Activated CD4-positive, alpha-beta T cell treated with anti-CD3 and anti-CD28 coated beads, Interleukin-2, amount 50 U/mL, for 4 hours (primary cell): ENCODE measurements around the gene RPL11.
"Not testable (repeated sequence)": the region's sequence is repeated elsewhere in the genome, so short reads cannot be mapped to it uniquely, and the experiment has no call there.

Source experiments
- DNase-seq, 2 experiments: peaks; one replicate each; pipeline ENCODE4 v3.0.0-alpha.2; 2020

The RPL11 gene

GRCh38 chr1:23687680-23688079 is 3.9 kb upstream of the RPL11 start:
- DNase-seq: not testable (repeated sequence)

GRCh38 chr1:23688281-23688680 is 3.3 kb upstream of the RPL11 start:
- DNase-seq: not testable (repeated sequence)

- no peak for DNase-seq
Measured at GRCh38 chr1:23692308-23692871, 784 bp downstream of the RPL11 start.

- no peak for DNase-seq
Measured at GRCh38 chr1:23693599-23693998, 2.0 kb downstream of the RPL11 start.

- no peak for DNase-seq
Measured at GRCh38 chr1:23694371-23694770, 2.8 kb downstream of the RPL11 start.

GRCh38 chr1:23695667-23696066 is 4.1 kb downstream of the RPL11 start:
- DNase-seq: no peak

- no peak for DNase-seq
Measured at GRCh38 chr1:23696335-23696989, 4.9 kb downstream of the RPL11 start.

GRCh38 chr1:23698466-23698865 is 6.9 kb downstream of the RPL11 start:
- DNase-seq: no peak

GRCh38 chr1:23699280-23700179 is 7.9 kb downstream of the RPL11 start:
- no peak for DNase-seq

- no peak for DNase-seq
Measured at GRCh38 chr1:23701310-23701709, 9.7 kb downstream of the RPL11 start.

GRCh38 chr1:23701996-23702395 is 10.4 kb downstream of the RPL11 start:
- no peak for DNase-seq

GRCh38 chr1:23704834-23705495 is 13.4 kb downstream of the RPL11 start:
- no peak for DNase-seq

- DNase-seq: no peak
Measured at GRCh38 chr1:23709229-23709628, 17.6 kb downstream of the RPL11 start.

- no peak for DNase-seq
Measured at GRCh38 chr1:23718482-23718881, 26.9 kb downstream of the RPL11 start.

- DNase-seq: no peak
Measured at GRCh38 chr1:23719162-23719820, 27.7 kb downstream of the RPL11 start.

- DNase-seq: no peak
Measured at GRCh38 chr1:23720256-23720995, 28.8 kb downstream of the RPL11 start.

- DNase-seq: no peak
Measured at GRCh38 chr1:23722652-23723051, 31.0 kb downstream of the RPL11 start.

GRCh38 chr1:23726686-23727085 is 35.1 kb downstream of the RPL11 start:
- DNase-seq: no peak

- no peak for DNase-seq
Measured at GRCh38 chr1:23727362-23727811, 35.8 kb downstream of the RPL11 start.

- DNase-seq: no peak
Measured at GRCh38 chr1:23732363-23733224, 41.0 kb downstream of the RPL11 start.

- DNase-seq: not testable (repeated sequence)
Measured at GRCh38 chr1:23733281-23733680, 41.7 kb downstream of the RPL11 start.
